GM18907 (cell line): ENCODE measurements around the gene KANSL1L.
"Not testable (repeated sequence)": the region's sequence is repeated elsewhere in the genome, so short reads cannot be mapped to it uniquely, and the experiment has no call there.

Experiments used
- ATAC-seq: cut with Tn5 transposase; IDR thresholded peaks from one replicate; pipeline ENCODE4 v1.9.1; 2021; ENCODE audit warnings: mild to moderate bottlenecking, moderate library complexity; ENCODE audit not compliant: unreplicated experiment

KANSL1L gene

DNA sequence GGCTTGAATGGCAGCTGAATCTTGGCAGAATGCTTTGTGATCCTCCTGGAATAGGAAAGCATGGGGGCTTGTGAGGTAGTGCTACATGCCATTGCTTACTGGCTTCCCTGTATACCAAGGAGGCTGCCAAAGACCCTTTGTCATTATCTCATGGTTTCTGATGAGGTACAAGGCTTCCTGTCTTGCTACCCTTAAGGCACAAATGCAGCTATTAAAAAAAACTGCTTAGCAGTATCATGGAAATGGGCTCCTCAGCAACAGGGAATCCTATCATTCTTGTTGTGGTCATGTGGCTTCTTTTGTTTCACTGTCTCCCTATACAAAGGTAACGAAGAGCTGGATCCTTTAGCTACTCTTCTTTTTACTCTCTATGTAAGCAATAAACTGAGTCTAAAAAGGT is 6.6 kb upstream of the KANSL1L start:
- no peak for ATAC-seq

GRCh38 chr2:210177115-210177514 is 5.9 kb upstream of the KANSL1L start:
- ATAC-seq = not testable (repeated sequence)

GRCh38 chr2:210174086-210174485 is 2.9 kb upstream of the KANSL1L start:
- no peak for ATAC-seq

- ATAC-seq = no peak
Observed at GRCh38 chr2:210172219-210172575, 988 bp upstream of the KANSL1L start.

- peak; percentile 76 for ATAC-seq
Observed at GRCh38 chr2:210170446-210171303, 534 bp downstream of the KANSL1L start.

DNA sequence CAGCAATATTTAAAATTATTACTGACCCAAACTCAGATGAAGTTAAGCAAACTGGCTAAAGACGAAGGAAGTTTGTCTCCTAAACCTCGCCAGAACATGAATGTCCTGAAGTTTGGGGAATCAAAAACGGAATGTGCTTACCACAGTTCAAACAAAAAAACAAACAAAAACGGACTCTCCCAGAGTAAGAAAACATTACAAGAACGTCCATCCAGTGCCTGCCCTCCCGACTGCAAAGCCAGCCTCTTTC is 1.1 kb downstream of the KANSL1L start:
- no peak for ATAC-seq

DNA sequence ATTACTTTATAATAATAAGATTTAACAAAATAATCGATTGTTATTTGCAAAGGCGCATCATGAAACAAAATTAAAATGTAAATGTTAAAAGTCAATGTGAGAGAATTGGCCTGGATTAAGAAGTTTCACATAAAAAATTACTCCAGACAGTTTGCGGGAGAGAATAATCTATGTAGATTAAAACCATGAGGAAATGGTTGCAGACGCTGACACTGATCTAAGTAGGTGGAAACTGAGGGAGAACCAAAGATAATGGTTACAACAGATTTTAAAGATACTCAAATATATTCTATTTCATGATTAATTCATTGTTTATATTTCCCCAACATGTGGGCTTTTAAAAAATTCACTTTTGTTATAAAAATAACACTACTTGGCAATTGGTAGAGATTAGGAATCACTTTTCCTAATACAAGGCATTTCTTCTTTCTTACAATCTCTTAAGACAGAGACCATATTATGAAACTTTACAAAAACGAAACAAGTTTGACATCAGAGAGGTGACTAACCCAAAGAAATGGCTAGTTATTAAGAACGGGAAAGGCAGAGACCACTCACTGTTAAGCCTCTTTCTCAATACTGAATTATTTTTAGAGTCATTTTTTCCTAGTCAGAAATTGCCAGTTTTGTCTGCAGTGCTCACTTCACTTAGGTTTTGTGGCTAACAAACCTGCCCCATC is 1.6 kb downstream of the KANSL1L start:
- peak; percentile 35 for ATAC-seq

DNA sequence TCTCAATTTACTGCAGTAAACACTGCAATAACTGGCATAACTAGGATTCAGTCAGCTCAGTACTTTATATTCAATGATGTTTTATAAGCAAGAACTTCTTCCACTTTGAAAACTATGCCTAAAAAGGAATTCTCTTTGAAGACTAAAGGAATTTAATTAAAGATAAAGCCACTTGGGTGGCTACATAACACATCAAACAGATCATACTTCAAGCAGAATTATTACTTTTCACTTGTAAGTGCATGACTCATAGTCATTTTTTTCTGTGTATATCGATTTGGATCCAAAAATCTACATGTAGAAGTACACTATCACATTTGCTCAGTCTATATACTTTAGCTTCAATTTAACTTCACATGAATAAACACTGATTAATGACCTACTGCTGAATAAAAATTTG is 4.0 kb downstream of the KANSL1L start:
- ATAC-seq = no peak

- no peak for ATAC-seq
Observed at GRCh38 chr2:210162466-210163124, 8.6 kb downstream of the KANSL1L start.

DNA sequence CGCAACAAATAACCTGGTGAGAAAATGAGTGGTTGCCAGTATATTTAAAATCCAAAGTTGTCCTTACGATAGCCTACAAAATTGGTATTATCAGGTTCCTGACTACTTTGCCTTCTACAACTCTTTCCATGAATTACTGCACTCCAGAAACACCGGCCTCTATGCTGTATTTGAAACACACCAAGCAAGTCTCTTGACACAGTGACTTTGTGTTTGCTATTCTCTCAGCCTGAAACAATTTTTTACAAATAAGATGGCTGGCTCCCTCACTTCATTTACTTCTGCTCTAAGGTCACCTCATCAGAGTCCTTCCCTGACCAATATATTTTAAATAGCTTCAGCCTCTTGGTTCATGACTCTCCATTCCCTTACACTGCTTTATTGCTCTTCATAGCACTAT is 12.2 kb downstream of the KANSL1L start:
- ATAC-seq = no peak

GRCh38 chr2:210158236-210158635 is 13.0 kb downstream of the KANSL1L start:
- no peak for ATAC-seq

DNA sequence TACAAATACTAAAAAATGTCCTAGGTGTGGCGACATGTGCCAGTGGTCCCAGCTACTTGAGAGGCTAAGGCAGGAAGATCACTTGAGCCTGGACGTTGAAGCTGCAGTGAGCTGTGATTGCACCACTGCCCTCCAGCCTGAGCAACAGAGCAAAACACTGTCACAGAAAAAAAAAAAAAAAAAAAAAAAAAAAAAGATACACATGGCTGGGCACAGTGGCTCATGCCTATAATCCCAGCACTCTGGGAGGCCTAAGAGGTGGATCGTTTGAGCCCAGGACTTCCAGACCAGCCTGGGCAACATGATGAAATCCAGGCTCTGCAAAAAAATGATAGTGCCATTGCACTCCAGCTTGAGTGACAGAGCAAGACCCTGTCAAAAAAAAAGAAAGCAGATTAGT is 13.7 kb downstream of the KANSL1L start:
- ATAC-seq = no peak

DNA sequence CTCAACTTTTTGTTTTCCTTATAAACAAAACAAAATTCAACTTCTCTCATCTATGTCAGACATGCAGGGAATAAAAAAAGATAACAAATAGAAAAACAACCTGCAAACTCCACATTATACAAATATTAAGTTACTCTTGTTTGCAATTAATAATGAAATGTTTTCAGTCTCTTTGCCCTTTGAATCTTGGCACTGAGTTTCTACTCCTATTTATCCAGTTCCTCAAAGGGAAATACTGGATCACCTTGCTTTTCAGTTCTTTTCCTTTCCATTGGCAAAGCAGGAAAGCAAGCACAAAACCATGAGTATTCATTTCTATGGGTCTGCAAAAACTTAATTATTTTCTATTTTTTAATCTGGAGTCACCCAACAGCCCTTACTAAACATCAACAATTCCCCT is 23.6 kb downstream of the KANSL1L start:
- ATAC-seq = no peak

DNA sequence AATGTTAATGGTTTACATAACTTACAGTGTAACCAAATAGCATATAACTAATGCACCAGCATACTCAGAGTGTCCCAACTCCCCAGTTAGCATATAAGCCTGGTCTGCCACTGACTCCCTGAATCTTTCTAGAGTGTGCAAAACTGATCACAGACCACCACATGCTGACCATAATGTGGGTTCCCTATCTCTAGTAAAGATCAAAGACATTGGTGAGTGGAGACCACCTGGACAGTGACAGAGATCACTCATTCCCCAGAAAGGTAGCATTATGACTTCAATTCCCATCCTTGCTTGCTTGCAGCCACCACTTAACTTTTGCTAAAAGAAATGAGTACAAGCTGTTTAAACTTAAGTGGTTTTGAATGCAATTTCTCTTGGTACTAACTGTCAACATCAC is 39.0 kb downstream of the KANSL1L start:
- peak; percentile 73 for ATAC-seq

DNA sequence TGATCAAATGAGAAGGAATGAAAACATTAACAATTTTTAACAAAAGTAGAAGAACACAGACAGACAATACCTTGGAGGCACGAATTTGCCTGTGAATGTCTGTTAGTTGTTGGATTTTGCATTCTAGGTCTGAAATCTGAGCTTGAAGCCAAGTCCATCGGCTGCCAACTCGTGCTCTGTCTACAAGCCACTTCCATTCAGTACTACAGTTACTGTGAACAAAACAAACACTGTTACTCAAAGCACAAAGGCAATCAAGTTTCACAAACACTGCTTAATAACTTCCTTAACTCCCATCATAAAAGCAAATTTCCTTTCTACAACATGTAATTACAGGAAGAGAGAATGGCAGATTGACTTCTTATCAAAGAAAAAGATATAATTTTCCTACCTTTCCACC is 42.2 kb downstream of the KANSL1L start:
- ATAC-seq = no peak

- no peak for ATAC-seq
Observed at GRCh38 chr2:210113614-210114235, 57.5 kb downstream of the KANSL1L start.

DNA sequence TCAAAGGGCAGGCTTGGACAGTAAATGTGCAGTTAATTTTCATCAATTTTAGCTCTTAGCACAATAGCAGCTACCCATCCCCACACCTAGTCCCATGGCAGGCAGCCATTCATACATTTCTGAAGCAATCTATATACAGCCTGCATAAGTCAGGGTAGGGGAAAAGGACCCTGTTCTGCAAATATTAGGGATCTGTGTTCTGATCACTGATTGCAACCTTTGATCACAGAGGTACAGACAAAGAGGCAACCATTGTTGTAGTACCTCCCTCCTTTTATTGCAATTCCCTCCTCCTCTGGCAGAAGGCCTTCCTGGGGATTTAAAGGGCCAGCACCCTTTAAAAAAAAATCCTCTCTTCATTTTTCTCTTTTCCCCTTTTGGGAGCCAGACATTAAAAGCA is 58.3 kb downstream of the KANSL1L start:
- ATAC-seq = no peak

DNA sequence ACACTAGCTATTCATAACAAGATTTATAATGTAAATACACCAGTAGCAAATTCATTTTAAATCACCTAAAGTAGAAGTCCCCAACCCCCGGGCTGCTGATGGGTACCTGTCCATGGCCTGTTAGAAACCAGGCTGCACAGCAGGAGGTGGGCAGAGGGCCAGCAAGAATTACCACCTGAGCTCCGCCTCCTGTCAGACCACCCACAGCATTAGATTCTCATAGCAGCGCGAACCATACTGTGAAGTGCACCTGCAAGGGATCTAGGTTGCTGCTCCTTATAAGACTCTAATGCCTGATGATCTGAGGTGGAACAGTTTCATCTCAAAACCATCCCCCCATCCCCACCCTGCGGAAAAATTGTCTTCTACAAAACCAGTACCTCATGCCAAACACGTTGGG is 71.3 kb downstream of the KANSL1L start:
- no peak for ATAC-seq

- no peak for ATAC-seq
Observed at GRCh38 chr2:210094787-210095186, 76.4 kb downstream of the KANSL1L start.

DNA sequence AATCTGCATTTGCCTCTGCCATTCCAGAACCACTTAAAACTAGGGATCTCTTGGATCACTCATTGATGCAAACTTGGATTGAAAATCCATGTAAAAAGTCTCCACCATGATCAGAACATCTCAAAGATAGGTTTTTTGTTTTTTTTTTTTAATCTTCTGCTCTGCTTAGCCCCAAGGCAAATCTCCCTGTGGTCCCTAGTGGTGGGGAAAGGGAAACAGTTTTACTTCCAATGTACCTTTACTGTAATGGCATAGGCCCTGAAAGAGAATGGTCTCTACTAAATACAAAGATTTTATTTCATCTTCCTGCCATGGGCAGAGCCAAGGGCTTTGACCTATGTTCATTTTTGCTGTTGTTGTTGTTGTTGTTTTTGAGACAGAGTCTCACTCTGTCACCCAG is 78.4 kb downstream of the KANSL1L start:
- no peak for ATAC-seq

DNA sequence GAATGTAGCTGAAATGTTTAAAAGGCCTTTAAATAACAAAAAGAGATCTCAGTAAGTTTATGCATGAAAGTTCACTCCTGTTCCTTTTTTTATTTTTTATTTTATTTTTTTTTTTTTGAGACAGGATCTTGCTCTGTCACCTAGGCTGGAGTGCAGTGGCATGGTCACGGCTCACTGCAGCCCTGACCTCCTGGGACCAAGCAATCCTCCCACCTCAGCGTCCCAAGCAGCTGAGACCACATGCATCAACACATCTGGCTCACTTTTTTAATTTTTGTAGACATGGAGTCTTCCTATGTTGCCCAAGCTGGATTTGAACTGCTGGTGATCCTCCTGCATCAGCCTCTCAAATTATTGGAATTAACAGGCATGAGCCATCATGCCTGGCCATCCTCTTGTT is 84.3 kb downstream of the KANSL1L start:
- peak; percentile 50 for ATAC-seq

DNA sequence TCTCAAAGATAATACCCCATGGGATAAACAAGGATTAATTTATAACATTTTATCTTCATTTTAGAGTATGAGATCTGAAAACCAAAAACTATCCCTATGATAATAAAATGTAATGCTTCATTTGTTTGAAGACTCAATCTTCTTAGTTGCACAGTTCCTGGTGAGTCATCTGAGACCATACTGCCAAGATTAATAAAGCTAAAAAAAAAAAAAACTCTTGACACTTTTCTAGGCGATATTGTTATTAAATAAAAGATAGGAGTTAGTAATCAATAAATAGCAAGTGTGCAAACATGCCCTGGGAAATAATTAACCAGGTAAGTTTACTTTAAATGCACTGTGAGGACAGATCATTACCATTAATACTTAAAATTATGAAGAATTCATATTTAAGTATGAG is 84.9 kb downstream of the KANSL1L start:
- ATAC-seq = no peak
